MV-4-11 (cell line): ENCODE data around the gene SOD3.
A peak's percentile ranks its signal among the peaks of the same experiment; 100 is the strongest.

Experiments
- DNase-seq: peaks from one replicate; lab custom pipeline; 2025; lab: John Stamatoyannopoulos, UW

Gene SOD3, protein sequence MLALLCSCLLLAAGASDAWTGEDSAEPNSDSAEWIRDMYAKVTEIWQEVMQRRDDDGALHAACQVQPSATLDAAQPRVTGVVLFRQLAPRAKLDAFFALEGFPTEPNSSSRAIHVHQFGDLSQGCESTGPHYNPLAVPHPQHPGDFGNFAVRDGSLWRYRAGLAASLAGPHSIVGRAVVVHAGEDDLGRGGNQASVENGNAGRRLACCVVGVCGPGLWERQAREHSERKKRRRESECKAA

DNA sequence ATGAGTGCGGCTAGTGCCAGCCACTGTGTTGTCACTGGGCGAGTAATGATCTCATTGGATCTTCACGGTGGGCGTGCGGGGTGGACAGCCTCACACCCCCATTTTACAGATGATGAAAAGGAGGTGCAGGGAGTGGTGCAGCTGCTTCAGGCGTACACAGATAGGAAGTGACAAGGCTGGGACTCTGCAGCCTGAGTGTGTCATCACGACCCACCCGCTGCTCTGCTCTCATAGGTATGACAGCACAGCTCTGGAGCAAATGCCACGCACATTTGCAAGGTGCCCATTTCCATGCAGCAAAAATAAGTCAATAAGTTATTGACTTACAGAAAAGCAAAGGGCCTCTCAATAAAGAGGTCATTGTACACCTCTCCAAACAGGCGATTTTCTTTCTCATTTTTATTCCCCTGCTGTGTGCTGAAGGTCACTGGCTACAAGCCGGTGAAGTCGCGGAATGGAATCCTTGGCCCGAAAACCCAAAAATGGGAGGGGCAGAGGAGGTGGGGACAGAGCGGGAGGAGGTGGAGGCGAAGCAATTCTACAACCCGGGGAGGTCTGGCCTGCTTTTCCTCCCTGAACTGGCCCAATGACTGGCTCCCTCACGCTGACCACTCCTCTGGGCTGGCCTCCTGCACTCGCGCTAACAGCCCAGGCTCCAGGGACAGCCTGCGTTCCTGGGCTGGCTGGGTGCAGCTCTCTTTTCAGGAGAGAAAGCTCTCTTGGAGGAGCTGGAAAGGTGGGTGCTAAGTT lies at the start of gene SOD3:
SOD3 (plus strand) TSS at position 658 of the 750 bp plus-strand sequence. CDS start 3,949 bp downstream, outside the sequence.
- DNase-seq = no peak

DNA sequence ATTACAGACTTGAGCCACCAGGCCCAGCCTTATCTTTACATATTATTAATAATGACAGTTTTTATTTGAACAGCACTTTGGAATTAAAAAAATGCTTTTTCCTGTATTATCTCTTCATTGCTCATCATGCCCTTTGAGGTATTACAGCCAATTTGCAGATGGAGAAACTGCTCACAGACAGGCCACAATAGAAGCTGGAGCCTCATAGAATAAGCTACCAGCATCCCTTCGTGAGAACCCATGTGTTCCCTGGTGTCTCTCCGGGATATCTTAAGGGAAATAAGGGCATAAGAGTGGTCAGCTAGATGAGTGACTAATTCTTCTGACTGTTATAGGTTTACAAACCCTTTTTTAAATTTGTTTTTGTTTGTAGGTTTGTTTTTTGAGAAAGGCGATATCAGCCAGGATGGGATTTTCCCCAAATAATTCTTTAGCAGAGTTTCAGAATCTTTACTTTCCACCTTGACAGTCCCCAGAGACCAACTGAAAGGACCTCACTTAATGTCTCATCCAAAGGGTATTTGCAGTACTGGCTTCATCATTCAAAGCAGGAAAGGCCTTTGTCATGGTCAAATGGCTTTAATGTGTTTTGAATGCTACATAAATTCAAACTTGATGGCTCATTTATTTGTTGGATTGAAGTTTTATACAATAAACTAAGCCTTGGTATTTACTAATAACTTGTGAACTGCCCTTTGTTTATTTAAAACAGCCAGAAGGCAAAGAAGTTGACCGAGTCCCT lies 48.0 kb upstream of the SOD3 start:
- DNase-seq = no peak

DNA sequence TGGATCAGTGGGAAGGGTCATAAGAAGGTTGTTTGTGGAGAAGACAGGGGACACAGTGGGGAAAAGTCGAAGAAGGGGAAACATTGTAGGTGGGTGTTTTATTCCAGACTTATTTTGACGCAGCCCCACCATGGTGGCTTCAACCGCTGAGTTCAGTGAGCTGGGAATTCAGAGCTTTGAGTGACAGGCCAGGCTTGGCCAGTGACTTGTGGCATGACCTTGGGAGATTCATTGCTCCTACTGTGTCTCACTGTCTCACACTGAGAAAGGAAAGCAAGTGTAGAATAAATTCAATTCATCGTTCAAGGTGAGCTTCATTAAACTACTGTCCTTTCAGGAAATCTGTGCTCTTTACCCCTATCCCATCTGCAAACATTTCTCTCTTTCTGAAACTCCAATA lies 47.4 kb upstream of the SOD3 start:
- DNase-seq = no peak

- no peak for DNase-seq
Measured at GRCh38 chr4:24748758-24749350, 46.5 kb upstream of the SOD3 start.

DNA sequence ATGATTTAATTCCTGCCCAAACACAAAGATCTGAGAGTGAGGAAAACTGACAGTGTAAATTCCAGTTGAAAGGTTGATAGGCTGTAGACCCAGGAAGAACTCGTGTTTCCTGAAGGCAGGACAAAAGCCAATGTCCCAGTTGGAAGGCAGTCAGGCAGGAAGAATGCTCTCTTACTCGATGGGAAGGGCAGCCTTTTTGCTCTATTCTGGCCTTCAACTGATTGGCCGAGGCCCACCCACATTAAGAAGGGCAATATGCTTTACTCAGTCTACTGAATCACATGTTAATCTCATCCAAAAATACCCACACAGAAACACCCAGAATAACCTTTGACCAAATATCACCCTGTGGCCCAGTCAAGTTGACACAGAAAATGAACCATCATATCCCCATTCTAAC lies 45.3 kb upstream of the SOD3 start:
- DNase-seq = no peak

DNA sequence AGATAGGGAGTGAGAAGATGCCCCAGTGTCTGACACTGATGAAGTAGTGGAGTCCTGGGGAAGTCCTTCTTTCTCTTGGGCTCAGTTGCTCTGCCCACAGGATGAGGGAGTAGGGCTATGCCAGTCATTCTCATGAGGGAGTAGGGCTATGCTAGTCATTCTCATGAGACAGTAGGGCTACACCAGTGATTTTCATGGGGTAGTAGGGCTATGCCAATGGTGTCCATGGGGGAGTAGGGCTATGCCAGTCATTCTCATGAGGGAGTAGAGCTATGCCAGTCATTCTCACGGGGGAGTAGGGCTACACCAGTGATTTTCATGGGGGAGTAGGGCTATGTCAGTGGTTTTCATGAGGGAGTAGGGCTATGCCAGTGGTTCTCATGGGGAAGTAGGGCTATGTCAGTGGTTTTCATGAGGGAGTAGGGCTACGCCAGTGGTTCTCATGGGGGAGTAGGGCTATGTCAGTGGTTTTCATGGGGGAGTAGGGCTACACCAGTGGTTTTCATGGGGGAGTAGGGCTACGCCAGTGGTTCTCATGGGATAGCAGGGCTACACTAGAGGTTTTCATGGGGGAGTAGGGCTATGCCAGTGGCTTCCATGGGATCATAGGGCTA lies 43.3 kb upstream of the SOD3 start:
- peak; percentile 88 for DNase-seq

DNA sequence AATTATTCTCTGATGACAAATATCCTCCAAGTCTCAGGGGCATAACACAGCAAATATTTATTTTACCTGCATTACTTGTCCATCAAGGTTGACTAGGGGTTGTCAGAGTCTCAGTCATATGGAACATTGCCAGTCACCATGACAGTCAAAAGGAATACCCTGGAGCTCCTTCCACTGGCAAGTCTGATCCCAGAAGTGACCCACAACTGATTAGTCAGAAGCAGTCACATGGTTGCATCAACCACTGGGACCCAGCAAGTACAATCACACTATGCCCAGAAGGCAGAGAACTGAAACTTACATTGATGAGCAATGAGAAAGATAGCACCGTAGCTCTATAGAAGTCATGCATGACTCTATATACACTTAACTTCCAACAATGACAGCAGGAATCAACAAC lies 41.9 kb upstream of the SOD3 start:
- DNase-seq = peak; percentile 84

DNA sequence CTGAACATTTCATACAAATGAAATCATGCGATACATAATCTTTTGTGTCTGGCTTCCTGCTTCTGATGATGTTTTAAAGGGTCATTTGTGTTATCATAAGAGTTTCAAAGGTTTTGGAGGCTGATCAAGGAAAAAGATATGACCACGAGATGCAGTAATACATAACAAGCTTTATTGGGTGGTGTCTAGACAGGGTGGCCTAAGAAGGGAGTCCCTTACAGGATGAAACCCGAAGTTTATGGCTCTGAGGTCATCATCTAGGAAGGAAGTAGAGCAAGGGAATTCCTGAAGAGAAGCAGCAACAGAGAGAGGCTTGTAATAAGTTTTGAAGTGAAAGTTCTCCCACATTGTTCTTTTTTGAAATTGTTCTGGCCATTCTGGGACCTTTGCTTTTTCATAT lies 40.8 kb upstream of the SOD3 start:
- DNase-seq = no peak

- DNase-seq = no peak
Measured at GRCh38 chr4:24763631-24764297, 31.6 kb upstream of the SOD3 start.

DNA sequence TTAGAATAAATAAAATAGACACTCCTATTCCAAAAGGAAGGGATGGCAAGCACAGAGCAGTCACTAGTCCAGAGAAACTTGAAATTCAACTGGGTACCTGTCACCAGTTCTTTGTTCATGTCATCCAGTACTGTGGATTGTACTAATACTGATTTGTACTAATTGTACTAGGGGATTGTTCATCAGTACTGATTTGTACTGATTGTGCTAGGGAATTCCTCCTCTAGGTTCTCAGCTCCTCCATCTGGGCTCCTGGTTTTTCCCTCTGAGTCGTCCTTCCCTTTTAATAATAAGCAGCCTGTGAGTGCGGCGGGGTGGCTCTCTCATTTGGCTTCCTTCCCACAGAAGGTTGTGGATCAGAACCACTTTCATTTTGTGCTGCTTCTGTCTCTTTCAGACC lies 31.0 kb upstream of the SOD3 start:
- DNase-seq = no peak

GRCh38 chr4:24765376-24765988 lies 29.9 kb upstream of the SOD3 start:
- no peak for DNase-seq

- DNase-seq = no peak
Measured at GRCh38 chr4:24768006-24768405, 27.4 kb upstream of the SOD3 start.

DNA sequence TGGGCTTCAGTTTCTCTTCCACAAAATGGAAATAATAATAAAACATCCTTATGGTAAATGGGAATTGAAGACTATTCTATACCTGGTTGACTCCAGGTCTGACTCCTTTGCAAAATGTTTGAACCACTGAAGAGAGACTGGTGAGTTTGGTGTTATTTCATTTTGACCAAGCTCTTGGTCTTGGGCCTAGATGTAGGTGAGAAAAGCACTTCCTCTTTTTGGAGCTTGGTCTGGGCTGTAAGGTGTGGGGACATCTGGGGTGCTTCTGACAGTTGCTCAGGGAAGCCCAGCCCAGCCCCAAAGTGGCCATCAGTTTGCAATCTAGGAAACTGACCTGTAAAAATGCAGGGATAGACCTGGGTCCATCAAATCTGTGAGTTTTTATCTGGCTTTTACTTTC lies 26.8 kb upstream of the SOD3 start:
- DNase-seq = no peak

DNA sequence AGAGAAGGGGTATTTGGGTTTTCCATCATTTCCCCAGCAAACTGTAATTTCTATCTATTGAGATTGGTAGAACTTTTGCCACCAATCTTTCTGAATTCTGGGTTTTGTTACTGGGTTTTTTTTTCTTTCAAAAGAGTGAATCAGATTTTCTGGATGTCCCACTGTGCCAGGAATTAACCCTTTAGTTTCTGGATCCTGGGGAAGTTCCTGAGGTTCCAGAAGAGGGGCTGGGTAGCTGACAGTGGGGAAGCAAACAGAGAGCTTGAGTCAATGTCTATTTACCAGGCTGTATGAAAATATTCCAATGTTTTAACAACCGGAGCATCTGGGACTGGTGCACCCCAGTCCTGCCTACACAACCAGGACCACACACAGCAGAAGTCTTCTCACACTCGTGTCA lies 25.8 kb upstream of the SOD3 start:
- no peak for DNase-seq

GRCh38 chr4:24770032-24770584 lies 25.3 kb upstream of the SOD3 start:
- peak; percentile 95 for DNase-seq

GRCh38 chr4:24770667-24771066 lies 24.7 kb upstream of the SOD3 start:
- DNase-seq = no peak

DNA sequence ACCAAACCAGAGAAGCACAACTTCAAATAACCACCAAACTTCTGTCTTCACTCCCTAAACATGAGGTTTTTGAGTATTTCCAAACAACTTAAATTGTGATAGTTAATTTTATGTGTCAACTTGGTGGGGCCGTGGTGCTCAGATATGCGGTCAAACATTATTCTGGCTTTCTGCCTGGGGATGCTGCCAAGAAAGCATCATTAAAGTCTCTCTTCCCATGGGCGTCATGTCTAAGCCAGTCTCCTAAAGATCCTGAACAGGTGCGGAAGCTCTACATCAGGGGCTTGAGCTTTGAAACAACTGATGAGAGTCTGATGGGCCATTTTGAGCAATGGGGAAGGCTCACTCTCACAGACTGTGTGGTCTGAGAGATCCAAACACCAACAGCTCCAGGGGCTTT lies 24.1 kb upstream of the SOD3 start:
- no peak for DNase-seq

DNA sequence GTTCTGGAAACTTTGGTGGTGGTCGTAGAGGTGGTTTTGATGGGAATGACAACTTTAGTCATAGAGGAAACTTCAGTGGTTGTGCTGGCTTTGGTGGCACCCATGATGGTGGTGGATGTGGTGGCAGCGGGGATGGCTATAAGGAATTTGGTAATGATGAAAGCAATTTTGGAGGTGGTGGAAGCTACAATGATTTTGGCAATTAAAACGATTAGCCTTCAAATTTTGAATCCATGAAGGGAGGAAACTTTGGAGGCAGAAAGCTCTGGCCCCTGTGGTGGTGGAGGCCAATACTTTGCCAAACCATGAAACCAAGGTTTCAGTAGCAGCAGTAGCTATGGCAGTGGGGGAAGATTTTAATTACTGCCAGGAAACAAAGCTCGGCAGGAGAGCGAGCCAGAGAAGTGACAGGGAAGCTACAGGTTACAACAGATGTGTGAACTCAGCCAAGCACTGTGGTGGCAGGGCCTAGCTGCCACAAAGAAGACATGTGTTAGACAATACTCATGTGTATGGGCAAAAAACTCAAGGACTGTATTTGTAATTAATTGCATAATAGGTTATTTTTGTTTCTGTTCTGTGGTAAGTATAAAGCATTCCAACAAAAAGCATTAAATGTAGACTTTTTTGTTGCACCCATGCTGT lies 23.2 kb upstream of the SOD3 start:
- no peak for DNase-seq

GRCh38 chr4:24772952-24773351 lies 22.4 kb upstream of the SOD3 start:
- DNase-seq = no peak

- no peak for DNase-seq
Measured at GRCh38 chr4:24774452-24774851, 20.9 kb upstream of the SOD3 start.
